IMR-90 (cell line): ENCODE results near the gene EPSTI1. TPM values are rescaled to one million over a fixed set of nuclear protein-coding genes. Genes with fewer than 3 reads are reported as not detected.

ENCODE experiments used
- ATAC-seq: fragments of 200-7000 bp; cut with Tn5 transposase; 2 replicates; pipeline ENCODE4 v1.9.1; 2020; ENCODE audit warnings: low read depth, mild to moderate bottlenecking, moderate library complexity
- BruUV-seq: library from RNA; stranded (reverse); fragments of 400-500 nt; replicated peaks from 2 replicates; lab custom pipeline; 2021; lab: Mats Ljungman, UMichigan
- CTCF ChIA-PET: fragments of 300-600 bp; formaldehyde crosslinking; extraction: SDS; loops from one replicate; lab custom pipeline; 2021; ENCODE audit warnings: antibody characterized with exemption; lab: Yijun Ruan, JAX
- POLR2A ChIA-PET: fragments of 300-600 bp; sonication (Branson Sonifier 250); formaldehyde crosslinking; loops from one replicate; lab custom pipeline; 2022; ENCODE audit warnings: antibody characterized with exemption; ENCODE audit not compliant: unreplicated experiment; lab: Charles Lee
- DNase-seq: peaks from one replicate; pipeline ENCODE4 v3.0.0; 2013
- H2AFZ ChIP-seq: replicated peaks from 2 replicates; pipeline ENCODE3; 2013; ENCODE audit warnings: low read length, mild to moderate bottlenecking; ENCODE audit not compliant: poor library complexity
- H2AK5ac ChIP-seq: 2 replicates; pipeline ENCODE4 v1.6.1; 2013; ENCODE audit warnings: low read depth, low read length, inconsistent platforms
- H2AK9ac ChIP-seq: replicated peaks from 2 replicates; pipeline ENCODE3; 2013; ENCODE audit warnings: mild to moderate bottlenecking, low read depth, low read length, moderate library complexity; ENCODE audit not compliant: poor library complexity
- H2BK120ac ChIP-seq: 2 replicates; pipeline ENCODE4 v1.6.1; 2013; ENCODE audit warnings: low read depth, low read length, inconsistent platforms
- H2BK15ac ChIP-seq: 3 replicates; pipeline ENCODE4 v1.6.1; 2013; ENCODE audit warnings: low read depth, low read length, inconsistent platforms
- H2BK20ac ChIP-seq: 2 replicates; pipeline ENCODE4 v1.6.1; 2013; ENCODE audit warnings: low read depth, mild to moderate bottlenecking, inconsistent platforms, low read length, moderate library complexity
- H2BK5ac ChIP-seq: 2 replicates; pipeline ENCODE4 v1.6.1; 2013; ENCODE audit warnings: mild to moderate bottlenecking, low read depth, low read length, inconsistent platforms; ENCODE audit not compliant: poor library complexity, severe bottlenecking
- H3K14ac ChIP-seq: replicated peaks from 2 replicates; pipeline ENCODE4 v1.6.1; 2013; ENCODE audit warnings: low read depth, low read length, inconsistent platforms
- H3K18ac ChIP-seq: 2 replicates; pipeline ENCODE4 v1.6.1; 2013; ENCODE audit warnings: low read depth, low read length, control low read depth
- H3K23ac ChIP-seq: 2 replicates; pipeline ENCODE4 v1.6.1; 2013; ENCODE audit warnings: low read depth, low read length, inconsistent platforms
- H3K27ac ChIP-seq: 2 replicates; pipeline ENCODE4 v1.5.1; 2013; ENCODE audit warnings: mild to moderate bottlenecking, control low read depth, low read length; ENCODE audit not compliant: insufficient read depth
- H3K27me3 ChIP-seq: 2 replicates; pipeline ENCODE4 v1.6.1; 2013; ENCODE audit warnings: low read length; ENCODE audit not compliant: control insufficient read depth, insufficient read depth
- H3K36me3 ChIP-seq: 2 replicates; pipeline ENCODE4 v1.6.1; 2013; ENCODE audit warnings: low read length, mixed read lengths; ENCODE audit not compliant: control insufficient read depth, insufficient read depth
- H3K4ac ChIP-seq: 2 replicates; pipeline ENCODE4 v1.6.1; 2013; ENCODE audit warnings: low read depth, low read length, inconsistent platforms
- H3K4me1 ChIP-seq: 2 replicates; pipeline ENCODE4 v1.6.1; 2013; ENCODE audit warnings: low read length, mixed read lengths; ENCODE audit not compliant: control insufficient read depth, insufficient read depth
- H3K4me2 ChIP-seq: 2 replicates; pipeline ENCODE4 v1.6.1; 2013; ENCODE audit warnings: low read depth, mild to moderate bottlenecking, control low read depth, low read length, moderate library complexity
- H3K4me3 ChIP-seq: 2 replicates; pipeline ENCODE4 v1.5.1; 2013; ENCODE audit warnings: low read depth, mild to moderate bottlenecking, control low read depth, low read length, moderate library complexity; ENCODE audit not compliant: insufficient read depth
- H3K56ac ChIP-seq: 2 replicates; pipeline ENCODE4 v1.6.1; 2013; ENCODE audit warnings: low read length, inconsistent platforms; ENCODE audit not compliant: insufficient read depth; ENCODE audit errors: extremely low read depth
- H3K79me1 ChIP-seq, 2 experiments: 2 replicates each; pipeline ENCODE4 v1.6.1; 2013; ENCODE audit warnings: low read length in 2 of 2, inconsistent platforms in 1 of 2, low read depth in 1 of 2
- H3K9ac ChIP-seq: 2 replicates; pipeline ENCODE4 v1.6.1; 2013; ENCODE audit warnings: low read depth, low read length, control low read depth
- H3K9me1 ChIP-seq: 2 replicates; pipeline ENCODE4 v1.6.1; 2013; ENCODE audit warnings: low read length, inconsistent platforms; ENCODE audit not compliant: insufficient read depth
- H3K9me3 ChIP-seq: 2 replicates; pipeline ENCODE4 v1.6.1; 2013; ENCODE audit warnings: low read length; ENCODE audit not compliant: control insufficient read depth, insufficient read depth
- H4K20me1 ChIP-seq: 2 replicates; pipeline ENCODE4 v1.6.1; 2013; ENCODE audit warnings: low read length, inconsistent platforms; ENCODE audit not compliant: insufficient read depth
- H4K5ac ChIP-seq: 2 replicates; pipeline ENCODE4 v1.6.1; 2013; ENCODE audit warnings: mild to moderate bottlenecking, low read depth, low read length, control low read depth
- H4K8ac ChIP-seq, 2 experiments: 2 replicates each; pipeline ENCODE4 v1.6.1; 2013; ENCODE audit warnings: low read depth in 2 of 2, low read length in 2 of 2, control low read depth in 1 of 2, inconsistent platforms in 1 of 2
- H4K91ac ChIP-seq: 2 replicates; pipeline ENCODE4 v1.6.1; 2013; ENCODE audit warnings: low read depth, low read length, inconsistent platforms; ENCODE audit not compliant: insufficient read depth
- BHLHE40 ChIP-seq: fragments of 150-350 bp; IDR thresholded peaks from 2 replicates; pipeline ENCODE4 v1.6.1; 2016; ENCODE audit warnings: mild to moderate bottlenecking, low read depth, low read length
- CHD1 ChIP-seq: IDR thresholded peaks from 2 replicates; pipeline ENCODE4 v1.6.1; 2012; ENCODE audit warnings: low read depth, low read length, improper control_type of control experiment
- ELK1 ChIP-seq: fragments of 150-350 bp; IDR thresholded peaks from 2 replicates; pipeline ENCODE4 v1.6.1; 2016; ENCODE audit warnings: low read depth, mild to moderate bottlenecking, low read length, moderate library complexity, borderline replicate concordance
- FOS ChIP-seq: fragments of 150-350 bp; IDR thresholded peaks from 2 replicates; pipeline ENCODE4 v1.6.1; 2016; ENCODE audit warnings: low read depth, low read length
- MAFK ChIP-seq: IDR thresholded peaks from 2 replicates; pipeline ENCODE4 v1.6.1; 2012; ENCODE audit warnings: low read depth, low read length, improper control_type of control experiment
- MAZ ChIP-seq: IDR thresholded peaks from 2 replicates; pipeline ENCODE4 v1.6.1; 2012; ENCODE audit warnings: low read depth, mild to moderate bottlenecking, low read length, improper control_type of control experiment, moderate library complexity, borderline replicate concordance
- NFE2L2 ChIP-seq: fragments of 150-350 bp; IDR thresholded peaks from 2 replicates; pipeline ENCODE4 v1.6.1; 2016; ENCODE audit warnings: low read depth, mild to moderate bottlenecking, low read length
- RCOR1 ChIP-seq: IDR thresholded peaks from 2 replicates; pipeline ENCODE4 v1.6.1; 2012; ENCODE audit warnings: mild to moderate bottlenecking, low read length, improper control_type of control experiment; ENCODE audit not compliant: insufficient replicate concordance
- USF2 ChIP-seq: fragments of 150-350 bp; IDR thresholded peaks from 2 replicates; pipeline ENCODE4 v1.6.1; 2017; ENCODE audit warnings: mild to moderate bottlenecking, antibody characterized with exemption, low read length, low read depth
- WGBS, 2 experiments: methylation state at CpG; one replicate each; pipeline versions ENCODE4 v1.1.5 to v1.1.7; 2013; ENCODE audit warnings: missing lambda C conversion rate in 2 of 2; ENCODE audit not compliant: insufficient read length in 1 of 2; ENCODE audit errors: extremely low coverage in 2 of 2; 5-methylcytosine and 5-hydroxymethylcytosine counted together
- dilution Hi-C: fragments of 300-500 bp; cut with HindIII; formaldehyde crosslinking; loops from one replicate; pipeline ENCODE4 v1.14.3; 2018; ENCODE audit warnings: low sequenced_read_pairs; ENCODE audit not compliant: unreplicated experiment
- in situ Hi-C: fragments of 300-500 bp; cut with MboI; formaldehyde crosslinking; loops from 3 replicates; pipeline ENCODE4 v1.14.3; 2019; ENCODE audit warnings: low sequenced_read_pairs, inconsistent platforms, mixed read lengths
- intact Hi-C: fragments of 100-400 bp; cut with micrococcal nuclease; formaldehyde crosslinking; loops from 2 replicates; pipeline ENCODE4 v1.10.0; 2022
- polyA plus RNA-seq, 3 experiments: library from polyadenylated mRNA; depleted of rRNA; stranded (reverse); fragments of >200 nt; gene quantifications; 2 replicates each; pipeline ENCODE4 v1.2.3, GENCODE V29; 2012; ENCODE audit warnings: low replicate concordance in 1 of 3
- total RNA-seq: library from RNA; depleted of rRNA; stranded (reverse); fragments of >200 nt; gene quantifications from 2 replicates; pipeline ENCODE4 v1.2.3, GENCODE V29; 2012

The EPSTI1 gene
- total and polyA plus RNA-seq, 2 of the 4 experiments (the other 2 are of a cell fraction): 0.90 to 1.6 TPM

- Histone ChIP-seq H2AK5ac (no peak overlapping the region), H3K27me3 (peaks cover 2% of the 10 kb centered on the region; the same call in 1 of the 2 replicates), H3K56ac (no peak overlapping the region), H4K20me1 (no peaks in the 10 kb centered on the region), H2AFZ (no peak overlapping the region), H3K14ac (no peak overlapping the region), H3K36me3 (no peaks in the 10 kb centered on the region), H4K91ac (no peak overlapping the region), H3K4me1 (no peaks in the 10 kb centered on the region; the same call in 1 of the 2 replicates), H3K79me1 (no peaks in the 10 kb centered on the region), H2BK120ac (no peak overlapping the region), H2AK9ac (no peak overlapping the region), H3K4me2 (peak overlapping the region; percentile 75; the same call in 1 of the 2 replicates), H3K9ac (no peak overlapping the region), H3K4me3 (no peak overlapping the region), H3K4ac (no peak overlapping the region), H3K9me1 (no peaks in the 10 kb centered on the region), H4K5ac (no peak overlapping the region), H2BK20ac (no peak overlapping the region), H3K9me3 (0 out of 2 replicates have a peak, but pooled peaks cover 1% of the 10 kb centered on the region), H3K27ac (no peak overlapping the region), H4K8ac (no peak overlapping the region), H3K18ac (no peak overlapping the region), H2BK5ac (no peak overlapping the region), H2BK15ac (no peak overlapping the region), H3K23ac (no peak overlapping the region)
- ChIA-PET CTCF (no interaction called here), POLR2A (no interaction called here)
- dilution Hi-C loops (no loop called here), in situ Hi-C loops (no loop called here), intact Hi-C loops (no loop called here)
- no TSS peak for BruUV-seq
- WGBS, 2 experiments: no CpG with 5 or more reads among the region's 2 CpGs
- DNase-seq (peak; percentile 42), ATAC-seq (peak; percentile 78)
- TF ChIP-seq CHD1: no peak
- TF ChIP-seq BHLHE40: no peak
- TF ChIP-seq USF2: no peak
- TF ChIP-seq NFE2L2: no peak
- no peak for TF ChIP-seq ELK1
- TF ChIP-seq FOS: no peak
- no peak for TF ChIP-seq RCOR1
- no peak for TF ChIP-seq MAZ
- TF ChIP-seq MAFK: no peak
These were observed 126.3 kb downstream of the EPSTI1 start for GRCh38 chr13:42865768-42866102.
